ENCODE results near the gene POLE4.

Gene POLE4

GRCh38 chr2:75007061-75007460 is 48.6 kb downstream of the POLE4 start:
- H3K4me3 ChIP-seq (ENCODE audit: low read length): no peak overlapping the region
- DNase-seq (ENCODE audit: low read depth): no peak
- no peak for TF ChIP-seq CTCF (conservative IDR thresholded peaks at IDR 0.05; ENCODE audit: low read depth, low read length)

- no peak overlapping the region for H3K4me3 ChIP-seq (ENCODE audit: low read length)
- DNase-seq (ENCODE audit: low read depth): no peak
- no peak for TF ChIP-seq CTCF (conservative IDR thresholded peaks at IDR 0.05; ENCODE audit: low read depth, low read length)
Measured at GRCh38 chr2:75007819-75008218, 49.4 kb downstream of the POLE4 start.

- no peak overlapping the region for H3K4me3 ChIP-seq (ENCODE audit: low read length)
- DNase-seq (ENCODE audit: low read depth): no peak
- TF ChIP-seq CTCF (conservative IDR thresholded peaks at IDR 0.05; ENCODE audit: low read depth, low read length): no peak
Measured at GRCh38 chr2:75010571-75010970, 52.1 kb downstream of the POLE4 start.

- no peak for TF ChIP-seq CTCF (conservative IDR thresholded peaks at IDR 0.05; ENCODE audit: low read depth, low read length)
- DNase-seq (ENCODE audit: low read depth): no peak
- H3K4me3 ChIP-seq (ENCODE audit: low read length): no peak overlapping the region
Measured at GRCh38 chr2:75012080-75012479, 53.6 kb downstream of the POLE4 start.

GRCh38 chr2:75018162-75018561 is 59.7 kb downstream of the POLE4 start:
- no peak for DNase-seq (ENCODE audit: low read depth)
- no peak overlapping the region for H3K4me3 ChIP-seq (ENCODE audit: low read length)
- TF ChIP-seq CTCF (conservative IDR thresholded peaks at IDR 0.05; ENCODE audit: low read depth, low read length): no peak

Measured in retinal pigment epithelial cell (primary cell).